Measurements from ENCODE around the gene HBQ1. TPM values are rescaled to one million over a fixed set of nuclear protein-coding genes. Genes with fewer than 3 reads are reported as not detected.

HBQ1 gene
- total and polyA plus RNA-seq, 4 donors: 50.9 TPM; not detected in 3

- 76% methylated on average over 14 of the region's 14 CpGs for WGBS
- DNase-seq (ENCODE audit: low spot score): no peak
- H3K9ac ChIP-seq (ENCODE audit: low read depth in 1 of 2, low read length in 2 of 2): no peak overlapping the region
- H3K27ac ChIP-seq (ENCODE audit: low read depth in 1 of 2, low read length in 2 of 2): no peak overlapping the region
- H3K4me3 ChIP-seq (ENCODE audit: low read depth in 1 of 3, low read length in 3 of 3): no peak overlapping the region
- TF ChIP-seq JUND (IDR thresholded peaks at IDR 0.05) (no peak), REST (IDR thresholded peaks at IDR 0.05) (no peak), HNF4A (conservative IDR thresholded peaks at IDR 0.05) (no peak), NR2F2 (IDR thresholded peaks at IDR 0.05) (no peak), ZBTB33 (IDR thresholded peaks at IDR 0.05) (no peak), RXRA (IDR thresholded peaks at IDR 0.05) (no peak)
- TF ChIP-seq, protein P1, sequence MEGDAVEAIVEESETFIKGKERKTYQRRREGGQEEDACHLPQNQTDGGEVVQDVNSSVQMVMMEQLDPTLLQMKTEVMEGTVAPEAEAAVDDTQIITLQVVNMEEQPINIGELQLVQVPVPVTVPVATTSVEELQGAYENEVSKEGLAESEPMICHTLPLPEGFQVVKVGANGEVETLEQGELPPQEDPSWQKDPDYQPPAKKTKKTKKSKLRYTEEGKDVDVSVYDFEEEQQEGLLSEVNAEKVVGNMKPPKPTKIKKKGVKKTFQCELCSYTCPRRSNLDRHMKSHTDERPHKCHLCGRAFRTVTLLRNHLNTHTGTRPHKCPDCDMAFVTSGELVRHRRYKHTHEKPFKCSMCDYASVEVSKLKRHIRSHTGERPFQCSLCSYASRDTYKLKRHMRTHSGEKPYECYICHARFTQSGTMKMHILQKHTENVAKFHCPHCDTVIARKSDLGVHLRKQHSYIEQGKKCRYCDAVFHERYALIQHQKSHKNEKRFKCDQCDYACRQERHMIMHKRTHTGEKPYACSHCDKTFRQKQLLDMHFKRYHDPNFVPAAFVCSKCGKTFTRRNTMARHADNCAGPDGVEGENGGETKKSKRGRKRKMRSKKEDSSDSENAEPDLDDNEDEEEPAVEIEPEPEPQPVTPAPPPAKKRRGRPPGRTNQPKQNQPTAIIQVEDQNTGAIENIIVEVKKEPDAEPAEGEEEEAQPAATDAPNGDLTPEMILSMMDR (IDR thresholded peaks at IDR 0.05; ENCODE audit: low read depth, low read length, missing input control): no peak
- no peaks in the 10 kb centered on the region for H3K9me3 ChIP-seq (ENCODE audit: control insufficient read depth in 4 of 4, low read length in 3 of 4)
- H3K36me3 ChIP-seq (ENCODE audit: control insufficient read depth in 4 of 4, insufficient read depth in 3 of 4, low read depth in 1 of 4, low read length in 3 of 4): no peaks in the 10 kb centered on the region
- no peaks in the 10 kb centered on the region for H3K4me1 ChIP-seq (ENCODE audit: control insufficient read depth in 4 of 4, insufficient read depth in 4 of 4, low read length in 3 of 4)
- H3K27me3 ChIP-seq (ENCODE audit: control insufficient read depth in 4 of 4, insufficient read depth in 4 of 4, low read length in 3 of 4): no peaks in the 10 kb centered on the region
Measured at GRCh38 chr16:144797-145252, 35.4 kb upstream of the HBQ1 start.

DNA sequence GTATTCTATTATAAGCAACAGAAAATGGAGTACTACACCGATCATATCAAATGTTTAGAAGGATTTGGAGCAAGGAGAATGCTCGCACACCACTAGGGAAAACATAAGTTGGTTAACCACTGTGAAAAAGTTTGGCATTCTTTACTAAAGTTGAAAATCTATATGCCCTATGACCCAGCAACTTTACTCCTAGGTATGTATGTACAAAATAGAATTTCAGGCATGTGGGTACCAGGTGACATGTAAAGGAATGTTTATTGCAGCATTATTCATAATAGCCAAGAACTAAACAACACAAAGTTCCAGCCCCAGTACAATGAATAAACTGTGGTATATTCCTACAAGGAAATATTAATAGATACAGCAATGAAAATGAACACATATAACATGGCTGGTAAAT, 33.6 kb upstream of the HBQ1 start:
- no peak overlapping the region for H3K4me3 ChIP-seq (ENCODE audit: low read depth in 1 of 3, low read length in 3 of 3)
- H3K36me3 ChIP-seq (ENCODE audit: control insufficient read depth in 4 of 4, insufficient read depth in 3 of 4, low read depth in 1 of 4, low read length in 3 of 4): no peaks in the 10 kb centered on the region
- H3K27me3 ChIP-seq (ENCODE audit: control insufficient read depth in 4 of 4, insufficient read depth in 4 of 4, low read length in 3 of 4): no peaks in the 10 kb centered on the region
- H3K9me3 ChIP-seq (ENCODE audit: control insufficient read depth in 4 of 4, low read length in 3 of 4): no peaks in the 10 kb centered on the region
- no peaks in the 10 kb centered on the region for H3K4me1 ChIP-seq (ENCODE audit: control insufficient read depth in 4 of 4, insufficient read depth in 4 of 4, low read length in 3 of 4)
- no peak for TF ChIP-seq NR2F2 (IDR thresholded peaks at IDR 0.05)
- no peak for TF ChIP-seq HNF4G (IDR thresholded peaks at IDR 0.05)
- no peak for TF ChIP-seq ATF3 (IDR thresholded peaks at IDR 0.05)
- no peak for TF ChIP-seq TAF1 (conservative IDR thresholded peaks at IDR 0.05)
- TF ChIP-seq YY1 (IDR thresholded peaks at IDR 0.05): no peak
- TF ChIP-seq, protein P1 (IDR thresholded peaks at IDR 0.05; ENCODE audit: low read depth, low read length, missing input control): no peak
- no peak for TF ChIP-seq RAD21 (IDR thresholded peaks at IDR 0.05)
- TF ChIP-seq RXRA (IDR thresholded peaks at IDR 0.05): no peak
- TF ChIP-seq REST (IDR thresholded peaks at IDR 0.05): no peak
- TF ChIP-seq FOXA1 (IDR thresholded peaks at IDR 0.05): no peak
- TF ChIP-seq FOXA2 (IDR thresholded peaks at IDR 0.05): no peak
- no peak for TF ChIP-seq ZBTB33 (IDR thresholded peaks at IDR 0.05)
- TF ChIP-seq GABPA (IDR thresholded peaks at IDR 0.05 in 1 of 2, conservative IDR thresholded peaks at IDR 0.05 in 1 of 2): no peak
- no peak for TF ChIP-seq EGR1 (IDR thresholded peaks at IDR 0.05; ENCODE audit: low read depth in 2 of 2)
- no peak overlapping the region for H3K27ac ChIP-seq (ENCODE audit: low read depth in 1 of 2, low read length in 2 of 2)
- no peak overlapping the region for H3K9ac ChIP-seq (ENCODE audit: low read depth in 1 of 2, low read length in 2 of 2)
- 85% methylated on average over 2 of the region's 2 CpGs for WGBS
- no peak for DNase-seq (ENCODE audit: low spot score)

Data from liver (tissue), 9 donors.